NOMO-1 treated with DMSO at 0.1 percent for 48 hours (cell line): ENCODE measurements around the gene GATAD1.
"Not testable (repeated sequence)": the region's sequence is repeated elsewhere in the genome, so short reads cannot be mapped to it uniquely, and the experiment has no call there.

Experiments
- DNase-seq: peaks from one replicate; lab custom pipeline; 2025; ENCODE audit not compliant: unreplicated experiment; lab: John Stamatoyannopoulos, UW

The GATAD1 gene

DNA sequence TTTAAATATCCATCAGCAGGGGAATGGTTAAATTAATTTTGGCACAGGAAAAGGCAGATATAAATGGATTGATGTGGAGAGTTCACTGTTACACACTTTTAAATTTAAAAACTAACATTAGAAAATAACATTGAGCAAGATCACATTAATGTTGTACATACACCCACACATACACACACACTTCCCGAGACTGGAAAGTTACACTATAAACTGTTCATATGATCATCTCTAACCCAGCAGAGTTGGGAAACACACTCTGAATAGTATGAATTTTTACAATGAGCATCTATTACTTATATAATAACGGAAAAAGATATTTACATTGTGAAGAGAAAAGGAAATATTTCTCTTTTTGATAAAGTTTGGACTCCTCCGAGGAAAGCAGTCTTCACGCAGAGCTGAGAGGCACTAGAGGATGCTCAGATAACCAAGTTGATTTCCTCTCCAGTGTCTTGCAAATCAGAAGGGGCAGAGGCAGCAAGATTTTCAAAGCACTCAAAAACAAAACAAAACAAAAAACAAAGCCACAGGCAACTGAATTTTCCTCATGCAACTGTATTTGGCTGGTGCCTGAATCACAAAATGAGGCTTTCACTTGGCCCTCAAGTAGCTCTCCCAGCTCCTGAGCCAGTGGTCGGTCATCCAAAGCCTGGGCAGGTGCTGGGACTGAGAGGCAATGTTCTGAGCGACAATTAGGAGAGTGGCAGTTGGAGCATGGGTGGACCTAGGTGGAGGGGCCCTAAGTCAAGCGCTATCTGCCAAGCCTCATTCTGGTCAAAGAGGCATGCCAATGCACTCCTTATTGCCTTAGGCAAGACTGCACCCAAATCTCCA lies 10.5 kb upstream of the GATAD1 start:
- no peak for DNase-seq

DNA sequence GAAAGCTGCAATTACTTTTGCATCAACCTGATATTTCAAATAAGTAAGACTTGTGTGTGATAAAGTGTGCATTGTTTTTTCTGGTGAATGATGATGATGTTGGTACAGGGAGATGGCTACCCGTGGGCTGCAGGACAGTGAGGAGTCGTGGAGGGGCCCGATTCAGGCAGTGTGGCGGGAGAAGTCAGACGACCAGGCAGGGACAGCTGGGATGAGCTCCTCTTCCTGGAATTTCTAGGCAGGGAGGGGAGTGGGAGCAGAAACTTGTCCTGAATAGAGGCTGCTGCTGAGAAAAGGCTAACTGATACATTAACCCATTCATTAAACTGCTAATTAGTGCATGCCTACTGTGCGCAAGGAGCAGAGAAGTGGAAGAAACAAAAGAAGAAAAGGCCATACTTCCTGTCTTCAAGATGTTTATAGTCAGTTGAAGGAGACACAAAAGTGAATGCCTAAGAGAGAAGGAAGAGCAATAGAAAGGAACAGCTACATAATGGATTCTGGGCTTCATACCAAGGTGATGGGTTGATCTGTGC lies 9.3 kb upstream of the GATAD1 start:
- no peak for DNase-seq

DNA sequence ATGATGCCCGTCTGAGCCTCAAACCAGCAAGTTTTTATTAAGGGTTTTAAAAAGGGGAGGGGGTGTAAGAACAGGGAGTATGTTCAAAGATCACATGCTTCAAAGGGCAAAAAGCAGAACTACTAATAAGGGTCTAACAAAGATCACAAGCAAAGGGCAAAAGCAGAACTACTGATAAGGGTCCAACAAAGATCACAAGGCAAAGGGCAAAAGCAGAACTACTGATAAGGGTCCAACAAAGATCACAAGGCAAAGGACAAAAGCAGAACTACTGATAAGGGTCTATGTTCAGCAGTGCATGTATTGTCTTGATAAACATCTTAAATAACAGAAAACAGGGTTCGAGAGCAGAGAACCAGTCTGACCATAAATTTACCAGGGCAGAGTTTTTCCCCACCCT lies 4.6 kb upstream of the GATAD1 start:
- DNase-seq = peak; percentile 16

DNA sequence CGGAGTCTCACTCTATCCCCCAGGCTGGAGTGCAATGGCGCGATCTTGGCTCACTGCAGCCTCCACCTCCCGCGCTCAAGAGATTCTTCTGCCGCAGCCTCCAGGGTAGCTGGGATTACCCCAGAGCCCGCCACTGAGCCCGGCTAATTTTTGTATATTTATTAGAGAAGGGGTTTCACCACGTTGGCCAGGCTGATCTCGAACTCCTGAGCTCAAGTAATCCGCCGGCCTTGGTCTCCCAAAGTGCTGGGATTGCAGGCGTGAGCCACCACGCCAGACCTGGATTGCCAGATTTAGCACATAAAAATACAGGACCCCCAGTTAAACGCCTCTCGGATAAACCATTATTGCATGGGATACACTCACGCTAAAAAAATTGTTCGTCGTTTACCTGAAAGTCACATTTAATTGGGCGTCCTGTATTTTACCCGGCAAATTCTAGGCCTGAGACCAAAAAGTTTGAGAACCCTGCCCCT lies 375 bp upstream of the GATAD1 start:
- no peak for DNase-seq

DNA sequence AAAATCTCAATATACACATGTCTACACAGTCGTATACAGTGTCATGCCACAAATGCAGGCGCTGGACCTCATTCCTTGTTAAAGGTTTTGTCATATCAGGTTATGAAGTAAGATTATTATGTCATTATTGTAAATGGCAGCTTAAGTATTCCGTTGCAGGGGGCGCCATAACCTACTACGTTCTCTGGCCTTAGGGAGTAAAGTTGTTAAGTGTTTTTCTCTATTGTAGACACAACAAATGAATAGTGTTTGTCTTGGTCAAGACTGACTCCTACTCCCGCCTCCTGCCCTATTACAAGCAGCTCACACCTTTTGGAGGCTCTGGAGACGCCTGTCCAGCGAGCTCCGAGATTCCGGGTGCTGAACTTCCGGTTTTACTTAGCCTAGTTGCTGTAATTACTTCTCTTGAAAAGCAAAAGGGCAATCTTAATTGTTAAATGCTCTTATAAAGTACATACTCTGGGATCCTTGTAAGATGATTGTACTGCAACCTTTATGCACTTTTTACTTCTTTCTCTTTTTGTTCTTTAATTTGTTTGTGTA lies 994 bp downstream of the GATAD1 start:
- peak; percentile 97 for DNase-seq

DNA sequence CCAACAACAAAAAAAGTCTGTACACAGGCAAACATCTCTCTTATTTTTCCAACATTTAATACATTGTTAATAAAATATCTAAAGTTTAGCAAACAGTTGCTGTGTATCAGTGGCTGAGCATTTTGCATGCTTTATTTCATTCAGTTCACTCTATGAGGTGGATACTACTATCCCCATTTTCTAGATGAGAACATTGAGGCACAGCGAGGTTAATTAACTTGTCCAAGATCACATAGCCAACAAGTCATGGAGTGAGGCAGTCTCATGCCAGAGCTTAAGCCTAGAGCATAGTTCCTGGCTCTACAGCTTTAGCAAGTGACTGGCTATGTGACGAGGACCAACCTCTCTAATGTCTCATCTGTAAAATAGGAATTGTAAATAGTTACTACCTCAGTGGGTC lies 4.4 kb downstream of the GATAD1 start:
- no peak for DNase-seq

DNA sequence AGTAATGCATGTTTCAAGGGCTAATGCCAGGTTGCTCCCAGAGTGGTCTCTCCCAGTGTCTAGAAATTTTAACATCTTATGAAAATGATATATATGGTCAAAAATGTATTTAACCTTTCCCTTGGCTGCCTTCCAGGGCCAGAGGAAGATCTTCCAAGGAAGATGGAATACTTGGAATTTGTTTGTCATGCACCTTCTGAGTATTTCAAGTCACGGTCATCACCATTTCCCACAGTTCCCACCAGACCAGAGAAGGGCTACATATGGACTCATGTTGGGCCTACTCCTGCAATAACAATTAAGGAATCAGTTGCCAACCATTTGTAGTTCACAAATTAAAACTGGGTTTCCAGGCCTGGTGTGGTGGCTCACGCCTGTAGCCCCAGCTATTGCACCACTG lies 9.0 kb downstream of the GATAD1 start:
- DNase-seq = no peak

DNA sequence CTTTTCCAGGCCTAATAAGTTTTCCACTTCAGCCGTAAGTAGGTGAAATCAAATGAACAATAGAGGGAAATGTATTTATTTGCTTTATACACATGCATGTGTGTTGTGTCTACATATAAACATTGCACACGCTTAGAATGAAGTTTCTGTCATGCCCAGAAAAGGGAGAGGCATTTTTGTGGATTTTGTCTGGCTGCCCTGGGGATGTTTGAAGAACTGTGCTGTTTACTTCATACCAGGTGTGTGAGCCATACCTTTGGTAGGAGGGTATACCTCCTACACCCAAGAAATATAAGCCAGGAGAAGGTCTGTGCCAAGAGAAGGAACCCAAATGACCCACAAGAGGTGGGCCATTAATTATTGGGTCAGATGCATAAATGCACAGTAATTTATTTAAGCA lies 12.8 kb downstream of the GATAD1 start:
- no peak for DNase-seq

DNA sequence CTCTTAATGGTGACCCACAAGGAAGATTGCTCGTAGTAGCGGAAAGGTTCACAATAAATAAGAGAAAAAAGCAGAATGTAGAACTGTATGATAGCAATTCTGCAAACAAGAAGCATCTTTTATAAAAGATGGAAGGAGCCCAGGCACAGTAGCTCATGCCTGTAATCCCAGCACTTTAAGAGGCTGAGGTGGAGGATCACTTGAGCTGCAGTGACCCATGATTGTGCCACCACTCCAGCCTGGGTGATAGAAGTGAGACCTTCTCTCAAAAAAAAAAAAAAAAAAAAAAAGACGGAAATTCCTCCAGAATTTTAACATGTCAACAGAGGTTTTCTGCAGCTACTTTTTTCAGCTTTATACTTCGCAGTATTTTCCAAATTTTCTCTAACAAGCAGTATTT lies 13.2 kb downstream of the GATAD1 start:
- no peak for DNase-seq

DNA sequence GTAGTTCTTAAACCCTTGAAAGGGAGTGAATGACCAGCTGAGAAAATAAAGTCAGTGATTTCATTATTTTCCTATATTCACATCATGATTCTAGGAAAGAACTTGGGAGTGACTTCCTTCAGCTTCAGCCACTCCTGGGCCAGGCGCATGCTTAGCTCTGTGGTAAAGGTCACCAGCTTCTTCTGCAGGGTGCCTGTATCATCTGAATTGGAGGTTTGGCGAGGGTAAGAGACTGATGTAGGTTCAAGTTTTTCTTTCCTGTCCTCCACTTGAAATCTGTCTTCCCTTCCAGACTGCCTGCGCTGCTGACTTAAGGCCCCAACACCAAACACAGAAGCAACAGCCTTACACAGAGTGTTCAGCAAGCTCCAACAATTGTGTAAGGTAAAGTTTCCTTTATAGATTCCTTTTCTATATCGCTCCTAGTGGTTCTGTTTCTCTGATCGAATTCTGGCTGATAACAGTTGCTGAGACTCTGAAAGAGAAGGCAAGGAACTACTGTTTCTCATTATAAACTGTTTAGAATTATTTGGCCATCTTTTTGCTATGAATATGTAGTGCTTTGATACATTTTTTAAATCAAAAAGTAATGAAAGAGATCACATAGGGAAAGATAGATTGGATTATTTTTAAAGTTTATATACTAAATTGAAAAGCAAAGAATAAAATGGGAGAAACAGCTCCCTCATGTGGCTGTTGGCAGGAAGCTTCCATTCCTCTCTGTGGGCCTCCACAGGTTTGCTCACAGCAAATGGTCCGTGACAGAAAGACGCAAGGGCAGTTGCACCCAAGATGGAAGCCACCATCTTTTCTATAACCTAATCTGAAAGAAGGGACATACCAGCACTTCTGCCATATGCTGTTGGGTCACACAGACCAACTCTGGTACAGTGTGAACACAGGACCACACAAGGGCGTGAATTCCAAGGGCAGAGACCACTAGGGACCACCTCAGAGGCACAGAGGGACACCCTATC lies 14.0 kb downstream of the GATAD1 start:
- peak; percentile 44 for DNase-seq

DNA sequence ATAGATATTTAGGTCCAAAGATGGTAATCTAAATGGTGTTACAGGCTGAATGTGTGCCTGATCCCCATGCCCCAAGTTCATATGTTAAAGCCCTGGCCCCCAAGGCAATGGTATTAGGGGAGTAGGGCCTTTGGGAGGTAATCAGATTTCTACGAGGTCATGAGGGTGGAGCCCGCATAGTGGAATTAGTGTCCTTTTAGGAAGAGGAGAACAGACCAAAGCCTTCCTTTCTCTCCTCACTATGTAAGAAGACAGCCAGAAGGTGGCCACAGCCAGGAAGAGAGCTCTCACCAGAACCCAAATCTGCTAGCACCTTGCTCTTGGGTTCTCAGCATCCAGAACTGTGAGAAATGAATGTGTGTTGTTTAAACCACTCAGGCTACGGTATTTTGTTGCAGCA lies 15.3 kb downstream of the GATAD1 start:
- DNase-seq = no peak

DNA sequence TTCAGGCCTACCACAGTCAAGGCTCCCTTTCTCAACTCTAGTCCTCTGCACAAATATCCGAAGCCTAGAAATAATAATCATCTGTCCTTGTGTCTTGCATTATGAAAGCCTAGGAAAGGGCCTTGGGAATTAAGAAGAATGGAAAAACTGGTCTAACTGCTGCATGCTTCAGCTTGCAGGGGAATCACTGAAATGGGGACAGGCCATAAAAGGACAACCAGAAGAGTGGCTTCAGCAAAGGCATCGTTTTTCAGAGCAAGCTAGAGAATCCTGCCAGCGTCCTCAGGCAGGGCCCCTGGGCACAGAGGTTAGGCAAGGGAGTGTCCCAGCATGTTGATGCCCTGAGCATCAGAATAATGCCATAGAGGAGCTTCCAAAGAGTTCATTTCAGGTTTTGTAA lies 17.2 kb downstream of the GATAD1 start:
- no peak for DNase-seq

DNA sequence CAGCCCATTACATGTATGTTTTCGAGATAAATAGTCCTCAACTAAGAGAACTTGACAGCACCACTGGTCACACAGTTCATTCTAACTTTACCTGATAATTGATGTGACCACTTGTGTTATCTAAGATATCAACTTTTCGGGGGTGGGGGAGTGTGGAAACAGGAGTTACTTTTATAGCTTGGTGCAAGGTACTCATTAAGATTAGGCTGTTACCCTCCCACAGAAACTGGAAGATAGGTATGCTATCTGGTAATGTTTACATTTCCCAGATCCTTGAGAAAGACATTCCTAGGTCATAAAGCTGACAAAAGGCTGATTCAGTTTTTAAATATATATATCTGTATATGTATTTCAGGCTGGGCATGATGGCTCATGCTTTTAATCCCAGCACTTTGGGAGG lies 19.4 kb downstream of the GATAD1 start:
- DNase-seq = no peak

DNA sequence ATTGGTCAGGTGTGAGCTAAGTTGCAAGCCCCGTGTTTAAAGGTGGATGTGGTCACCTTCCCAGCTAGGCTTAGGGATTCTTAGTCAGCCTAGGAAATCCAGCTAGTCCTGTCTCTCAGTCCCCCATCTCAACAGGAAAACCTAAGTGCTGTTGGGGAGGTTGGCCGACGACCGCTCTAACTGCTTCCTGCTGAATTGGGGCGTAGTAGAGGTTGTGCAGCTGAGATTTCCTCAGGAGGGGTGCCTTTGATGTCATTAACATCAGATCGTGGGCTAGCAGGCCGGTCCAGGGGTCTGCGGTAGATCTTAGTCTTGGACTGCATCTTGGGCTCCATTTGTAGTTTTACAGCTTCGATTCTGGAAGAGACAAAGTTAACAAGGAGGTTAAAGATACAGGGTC lies 21.3 kb downstream of the GATAD1 start:
- DNase-seq = not testable (repeated sequence)

DNA sequence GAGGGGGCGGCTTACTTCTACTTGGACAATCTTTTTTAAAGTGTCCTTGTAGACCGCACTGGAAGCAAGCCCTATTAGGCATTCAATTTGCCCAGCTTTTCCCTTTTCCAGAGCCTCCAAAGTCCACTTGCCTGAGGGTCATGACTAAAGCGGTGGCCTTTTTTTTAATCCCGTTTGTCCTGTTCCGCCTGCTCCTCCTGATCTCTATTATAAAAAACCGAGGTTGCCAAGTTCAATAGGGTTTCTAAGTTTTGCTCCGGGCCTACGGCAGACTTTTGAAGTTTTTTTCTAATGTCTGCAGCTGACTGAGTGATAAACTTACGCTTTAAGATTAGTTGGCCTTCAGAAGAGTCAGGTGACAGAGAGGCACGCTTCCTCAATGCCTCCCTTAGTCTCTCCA lies 26.7 kb downstream of the GATAD1 start:
- DNase-seq = not testable (repeated sequence)

DNA sequence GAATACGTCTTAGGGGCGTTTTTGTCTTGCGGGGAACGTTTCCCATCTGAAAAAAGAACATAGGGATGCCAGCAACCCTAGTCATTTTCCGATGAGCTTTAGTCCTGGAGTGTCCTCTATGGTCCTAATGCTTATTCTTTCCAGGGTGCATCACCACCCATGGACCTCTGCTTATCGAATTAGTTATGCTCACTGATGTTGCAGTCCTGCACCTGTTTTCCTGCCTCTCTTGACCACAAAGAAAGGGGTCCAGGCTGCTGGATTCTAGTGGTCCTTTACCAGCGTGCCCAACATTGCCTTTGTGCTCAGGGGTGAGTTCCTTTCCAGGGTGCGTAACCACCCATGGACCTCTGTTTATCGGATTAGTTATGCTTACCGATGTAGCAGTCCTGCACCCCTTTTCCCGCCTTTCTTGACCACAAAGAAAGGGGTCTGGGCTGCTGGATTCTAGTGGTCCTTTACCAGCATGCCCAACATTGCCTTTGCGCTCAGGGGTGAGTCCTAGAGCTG lies 28.0 kb downstream of the GATAD1 start:
- DNase-seq = not testable (repeated sequence)

DNA sequence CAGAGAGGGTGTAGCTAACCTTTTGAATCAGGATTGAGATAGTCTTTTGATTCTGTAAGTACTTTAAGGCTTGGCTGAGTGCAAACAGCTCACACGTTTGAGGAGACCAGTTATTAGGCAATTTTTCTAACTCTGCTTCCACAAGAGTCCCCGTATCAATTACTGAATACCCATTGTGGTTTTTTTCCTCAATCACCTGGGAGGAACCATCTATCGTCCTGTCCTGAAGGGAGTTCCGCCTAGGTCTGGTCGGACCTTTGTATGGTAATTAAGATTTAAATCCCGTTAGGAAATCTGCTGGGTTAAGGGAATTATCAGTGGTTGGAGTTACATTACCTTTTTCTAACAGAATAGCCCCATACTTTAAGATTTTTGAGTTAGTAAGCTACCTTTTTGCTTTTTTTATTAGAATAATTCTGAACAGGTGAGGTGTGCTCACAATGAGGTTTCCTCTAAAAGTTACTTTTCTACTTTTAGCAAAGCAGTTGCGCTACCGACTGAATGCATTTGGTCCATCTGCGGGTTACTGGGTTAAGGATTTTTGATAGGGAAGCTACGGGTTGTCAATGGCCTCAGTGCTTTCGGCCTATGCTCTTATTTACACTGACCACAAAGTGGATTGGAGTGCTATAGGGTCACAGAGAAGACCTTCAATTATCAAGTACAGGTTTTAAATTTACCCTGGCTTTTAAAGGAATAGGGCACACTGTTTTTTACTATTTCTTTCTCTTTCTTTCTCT lies 28.7 kb downstream of the GATAD1 start:
- not testable (repeated sequence) for DNase-seq

DNA sequence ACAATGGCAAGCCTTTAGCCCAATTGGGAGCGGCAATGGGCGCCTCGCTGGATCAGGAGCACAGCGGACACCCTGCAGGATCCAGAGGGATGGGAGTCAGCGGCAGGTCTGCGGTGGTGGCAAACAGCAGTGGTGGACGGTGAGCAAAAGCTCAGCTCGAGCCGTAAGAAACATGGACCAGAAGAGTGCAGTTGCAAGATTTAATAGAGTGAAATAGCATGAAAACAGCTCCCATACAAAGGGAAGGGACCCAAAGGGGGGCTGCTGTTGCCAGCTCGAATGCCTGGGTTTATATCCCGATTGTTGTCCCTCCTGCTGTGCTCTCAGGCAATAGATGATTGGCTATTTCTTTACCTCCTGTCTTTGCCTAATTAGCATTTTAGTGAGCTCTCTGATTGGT lies 30.4 kb downstream of the GATAD1 start, which contains the start of gene ERVW-1:
Gene ERVW-1 (minus strand): TSS at position 266 of the 400 bp plus-strand sequence. CDS start 7,565 bp downstream, outside the sequence.
- not testable (repeated sequence) for DNase-seq

DNA sequence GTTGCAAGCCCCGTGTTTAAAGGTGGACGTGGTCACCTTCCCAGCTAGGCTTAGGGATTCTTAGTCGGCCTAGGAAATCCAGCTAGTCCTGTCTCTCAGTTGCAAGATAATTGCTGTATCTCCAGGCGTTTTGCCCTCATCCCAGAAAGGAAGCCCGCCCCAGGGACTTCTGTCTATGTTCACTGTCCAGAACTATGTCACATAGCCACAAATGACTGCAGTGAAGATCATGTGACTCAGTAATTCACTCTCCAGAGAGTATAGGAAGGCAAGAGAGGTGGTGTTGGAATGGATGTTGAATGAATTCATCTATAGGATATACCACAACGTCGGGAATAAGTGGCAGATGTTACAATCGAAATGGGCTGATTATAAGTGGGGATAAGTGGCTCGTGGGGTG lies 30.8 kb downstream of the GATAD1 start:
- no peak for DNase-seq

DNA sequence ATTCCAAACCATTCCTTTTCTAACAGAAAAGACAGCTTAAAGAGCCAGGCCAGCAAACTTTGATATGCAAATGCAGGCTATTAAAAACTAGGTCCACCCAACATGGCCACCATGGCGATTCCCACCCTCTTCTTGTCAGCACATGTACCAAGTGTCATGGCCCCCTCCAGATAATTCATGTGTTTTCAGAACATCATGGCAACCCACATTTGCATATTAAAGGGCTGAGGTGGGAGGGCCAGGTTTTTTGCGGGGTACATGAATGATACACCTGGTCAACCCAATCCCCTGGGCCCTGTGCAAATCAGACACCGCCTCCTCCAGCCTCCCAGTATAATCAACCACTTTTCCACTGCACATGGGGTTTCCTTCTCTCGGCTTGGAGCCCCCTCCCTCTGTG lies 31.4 kb downstream of the GATAD1 start:
- no peak for DNase-seq
